Ureter (tissue), 1 donor: ENCODE measurements around the gene MYL5. TPM values are rescaled to one million over a fixed set of nuclear protein-coding genes. Genes with fewer than 3 reads are reported as not detected.
A peak's percentile ranks its signal among the peaks of the same experiment; 100 is the strongest.
"Not testable (repeated sequence)": the region's sequence is repeated elsewhere in the genome, so short reads cannot be mapped to it uniquely, and the experiment has no call there.

Experiments
- DNase-seq: peaks from one replicate; pipeline ENCODE4 v3.0.0-alpha.2; 2020; ENCODE audit warnings: low spot score
- total RNA-seq: library from RNA; stranded (reverse); gene quantifications from one replicate; pipeline ENCODE4 v1.2.4, GENCODE V29; 2023
- donor health status: DM: yes; HTN: yes; CAD: no.

Gene MYL5, protein sequence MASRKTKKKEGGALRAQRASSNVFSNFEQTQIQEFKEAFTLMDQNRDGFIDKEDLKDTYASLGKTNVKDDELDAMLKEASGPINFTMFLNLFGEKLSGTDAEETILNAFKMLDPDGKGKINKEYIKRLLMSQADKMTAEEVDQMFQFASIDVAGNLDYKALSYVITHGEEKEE
- total RNA-seq = 46.0 TPM

GRCh38 chr4:674172-675035 lies at the start of gene MYL5, which contains the start of gene ATP5ME:
TSS of gene MYL5 (plus strand) at chr4:674542. CDS start at chr4:678027, 3,485 bp downstream.
TSS of gene ATP5ME (minus strand) at chr4:674276. CDS start at chr4:674247, 29 bp downstream.
- peak; percentile 97 for DNase-seq

DNA sequence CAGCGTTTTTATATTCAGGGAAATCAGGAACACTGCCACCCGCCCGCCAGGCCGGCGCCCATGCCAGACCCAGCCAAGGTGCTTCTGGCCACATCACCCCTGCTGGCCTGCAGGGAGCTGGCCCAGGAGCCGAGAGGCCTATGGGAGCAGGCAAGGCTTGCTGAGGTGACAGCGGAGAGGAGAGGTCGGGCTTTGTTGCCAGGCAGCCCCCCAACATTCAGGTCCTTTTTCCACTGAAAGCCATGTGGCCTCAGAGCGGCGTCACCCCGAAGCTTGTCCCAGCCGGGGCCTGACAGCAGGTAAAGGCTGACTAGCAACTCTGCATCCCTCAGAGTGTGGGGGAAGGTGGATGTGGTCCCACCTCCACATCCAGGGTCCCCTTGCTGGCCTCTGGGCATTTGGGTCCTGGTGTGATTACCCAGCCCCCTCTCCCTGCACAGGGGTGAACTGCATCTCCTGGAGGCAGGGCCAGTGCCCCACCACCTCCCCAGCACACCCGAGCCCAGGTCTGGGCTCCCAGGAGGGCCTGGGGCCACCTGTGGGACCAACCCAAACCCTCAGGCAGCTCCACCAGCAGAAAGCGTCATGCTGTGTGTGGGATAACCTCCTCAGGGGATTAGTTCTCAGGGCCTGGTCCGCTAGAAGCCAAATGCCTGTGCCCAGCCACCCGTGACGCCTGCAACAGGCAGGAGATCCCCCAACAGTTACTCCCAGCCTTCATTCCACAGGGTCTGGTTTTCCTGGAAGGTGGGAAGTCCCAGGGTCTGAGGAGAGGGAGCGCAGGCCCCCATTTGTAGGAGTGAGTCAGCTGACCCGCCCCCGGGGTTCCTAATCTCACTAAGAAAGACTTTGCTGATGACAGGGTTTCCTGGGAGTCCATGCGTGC lies 49.4 kb upstream of the MYL5 start, which contains the start of gene PDE6B:
Gene PDE6B (plus strand): TSS at position 869 of the 886 bp plus-strand sequence. CDS start 54 bp downstream, outside the sequence.
- no peak for DNase-seq

- DNase-seq = no peak
Observed at GRCh38 chr4:625631-626161, 48.6 kb upstream of the MYL5 start.

- DNase-seq = no peak
Observed at GRCh38 chr4:626201-627091, 47.9 kb upstream of the MYL5 start.

- DNase-seq = no peak
Observed at GRCh38 chr4:627347-628125, 46.8 kb upstream of the MYL5 start.

GRCh38 chr4:628311-628741 lies 46.0 kb upstream of the MYL5 start:
- no peak for DNase-seq

GRCh38 chr4:628821-629635 lies 45.3 kb upstream of the MYL5 start:
- DNase-seq = no peak

DNA sequence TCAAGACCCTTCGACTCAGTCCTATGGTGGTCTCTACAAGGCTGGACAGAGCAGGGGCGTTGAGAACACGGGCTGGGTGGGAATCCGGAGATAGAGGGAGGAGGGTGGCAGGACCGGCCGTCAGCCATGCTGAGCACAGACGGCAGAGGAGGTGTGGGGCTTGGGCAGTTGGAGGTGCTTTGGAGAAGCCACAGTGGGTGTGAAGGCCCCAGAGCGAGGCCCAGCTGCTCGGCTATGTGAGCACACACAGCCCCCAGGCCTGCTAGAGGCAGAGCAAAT lies 44.8 kb upstream of the MYL5 start:
- DNase-seq = no peak

DNA sequence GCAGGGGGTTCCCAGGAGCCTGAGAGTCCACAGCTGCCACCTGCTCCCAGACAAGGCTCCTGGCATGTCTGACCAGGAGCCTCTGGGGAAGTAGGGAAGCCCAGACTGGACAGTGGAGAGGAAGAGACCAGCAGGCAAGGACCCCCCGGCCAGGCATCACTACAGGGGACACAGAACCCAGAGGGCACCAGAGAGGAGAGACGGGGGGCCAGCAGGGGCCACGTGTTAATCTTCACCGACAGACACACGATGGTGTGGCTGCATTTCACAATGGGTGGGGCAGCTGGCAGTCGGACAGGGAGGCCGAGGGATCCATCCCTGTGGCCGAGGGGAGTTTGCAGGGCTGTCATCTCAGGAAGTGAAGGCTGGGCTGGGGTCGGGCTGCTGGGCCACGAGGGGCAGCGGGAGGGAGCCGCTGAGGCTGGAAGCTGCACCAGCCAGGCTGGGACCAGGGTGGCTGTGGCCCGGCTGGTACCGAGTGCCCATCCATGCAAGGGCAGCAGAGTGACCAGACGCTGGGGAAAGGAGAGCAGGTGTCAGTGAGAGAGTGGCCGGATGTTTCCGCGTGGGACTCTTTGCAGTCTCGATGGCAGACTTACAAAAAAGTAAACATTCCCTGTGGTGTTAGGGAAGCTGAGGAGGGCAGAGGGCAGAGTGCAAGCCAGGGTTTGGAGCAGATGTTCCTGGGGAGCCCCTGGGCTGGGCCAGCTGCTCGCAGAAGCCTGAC lies 44.3 kb upstream of the MYL5 start:
- DNase-seq = no peak

- no peak for DNase-seq
Observed at GRCh38 chr4:630656-631055, 43.7 kb upstream of the MYL5 start.

- no peak for DNase-seq
Observed at GRCh38 chr4:632196-632790, 42.0 kb upstream of the MYL5 start.

DNA sequence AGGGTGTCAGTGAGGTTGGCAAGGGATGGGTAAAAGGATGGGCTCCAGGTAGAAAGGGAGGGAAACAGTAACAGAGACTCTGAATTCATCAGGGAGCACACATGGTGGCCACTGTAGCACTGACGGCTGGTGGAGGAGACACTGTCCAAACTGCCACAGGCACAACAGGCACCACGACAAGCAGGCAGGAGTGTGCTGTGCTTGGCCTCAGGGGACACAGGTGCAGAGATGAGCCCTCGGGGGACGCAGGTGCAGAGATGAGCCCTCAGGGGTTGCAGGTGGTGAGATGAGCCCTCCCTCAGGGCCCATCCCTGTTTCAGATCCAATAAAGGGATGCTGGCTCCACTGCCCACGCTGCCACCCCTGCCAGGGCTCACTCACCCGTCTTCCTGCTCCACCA lies 41.4 kb upstream of the MYL5 start:
- DNase-seq = no peak

DNA sequence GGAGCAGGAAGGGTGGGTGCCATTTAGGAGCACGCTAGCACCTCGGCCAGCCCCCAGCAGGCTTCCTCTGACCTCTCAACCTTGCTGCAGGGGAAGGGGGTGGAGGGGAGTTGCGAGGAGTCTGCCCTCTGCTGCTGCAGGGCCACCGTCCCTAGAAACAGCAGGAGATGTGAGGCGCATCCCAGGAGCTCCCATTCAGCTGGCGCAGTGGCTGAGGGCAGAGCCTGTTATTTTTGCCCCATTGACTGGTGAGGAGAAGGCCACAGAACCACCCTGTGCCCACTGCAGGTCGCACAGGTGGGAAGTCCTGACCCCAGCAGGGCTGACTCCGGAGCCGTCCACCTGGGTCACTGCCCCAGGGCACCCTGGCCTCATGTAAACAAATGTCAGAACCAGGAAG lies 40.9 kb upstream of the MYL5 start:
- DNase-seq = no peak

GRCh38 chr4:633976-634598 lies 40.3 kb upstream of the MYL5 start:
- no peak for DNase-seq

DNA sequence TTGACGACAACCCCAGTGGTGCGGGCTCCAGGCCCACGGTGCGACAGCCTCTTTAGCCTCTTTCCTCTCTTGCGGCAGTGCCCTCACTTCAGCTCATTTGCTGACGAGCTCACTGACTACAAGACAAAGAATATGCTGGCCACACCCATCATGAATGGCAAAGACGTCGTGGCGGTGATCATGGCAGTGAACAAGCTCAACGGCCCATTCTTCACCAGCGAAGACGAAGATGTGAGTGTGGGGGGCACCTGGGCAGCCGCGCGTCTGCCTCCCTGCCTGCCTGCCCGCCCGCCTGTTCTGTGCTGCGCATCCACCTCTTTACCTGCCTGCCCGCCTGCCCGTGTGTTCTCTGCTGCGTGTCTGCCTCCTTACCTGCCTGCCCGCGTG lies 39.8 kb upstream of the MYL5 start:
- no peak for DNase-seq

DNA sequence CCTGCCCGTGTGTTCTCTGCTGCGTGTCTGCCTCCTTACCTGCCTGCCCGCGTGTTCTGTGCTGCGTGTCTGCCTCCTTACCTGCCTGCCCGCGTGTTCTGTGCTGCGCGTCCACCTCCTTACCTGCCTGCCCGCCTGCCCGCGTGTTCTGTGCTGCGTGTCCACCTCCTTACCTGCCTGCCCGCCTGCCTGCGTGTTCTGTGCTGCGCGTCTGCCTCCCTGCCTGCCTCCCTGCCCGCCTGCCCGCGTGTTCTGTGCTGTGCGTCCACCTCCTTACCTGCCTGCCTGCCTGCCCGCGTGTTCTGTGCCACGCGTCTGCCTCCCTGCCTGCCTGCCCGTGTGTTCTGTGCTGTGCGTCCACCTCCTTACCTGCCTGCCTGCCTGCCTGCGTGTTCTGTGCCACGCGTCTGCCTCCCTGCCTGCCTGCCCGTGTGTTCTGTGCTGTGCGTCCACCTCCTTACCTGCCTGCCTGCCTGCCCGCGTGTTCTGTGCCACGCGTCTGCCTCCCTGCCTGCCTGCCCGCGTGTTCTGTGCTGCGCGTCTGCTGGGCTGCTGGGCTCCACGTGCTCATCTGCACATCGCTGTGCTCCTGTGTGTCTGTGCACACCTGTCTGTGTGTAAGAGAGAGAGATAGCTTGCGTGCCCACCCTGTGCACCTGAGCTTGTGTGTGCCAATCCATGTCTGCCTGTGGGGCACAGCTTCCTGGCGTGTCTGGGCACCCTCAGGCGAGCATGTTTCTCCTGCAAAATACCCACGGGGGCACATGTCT lies 39.1 kb upstream of the MYL5 start:
- DNase-seq = not testable (repeated sequence)
